Kidney (tissue), 14 donors: ENCODE data around the gene ERRFI1. TPM values are rescaled to one million over a fixed set of nuclear protein-coding genes. Genes with fewer than 3 reads are reported as not detected.

Experiments used
- DNase-seq, 5 donors: peaks; one replicate each; pipeline ENCODE4 v3.0.0-alpha.2; 2013 to 2020
- FAIRE-seq: peaks from 2 replicates; lab custom pipeline; 2012; peaks lifted over from hg19 to GRCh38; lab: Jason Lieb, UNC
- H3K27ac ChIP-seq, 2 donors: one replicate each; pipeline ENCODE4 v1.7.0; 2013; ENCODE audit warnings: low read depth in 2 of 2, low read length in 2 of 2, inconsistent platforms in 1 of 2
- H3K27me3 ChIP-seq: one replicate; pipeline ENCODE4 v1.7.1; 2013; ENCODE audit warnings: low read length, inconsistent platforms; ENCODE audit not compliant: control insufficient read depth, insufficient read depth
- H3K36me3 ChIP-seq, 3 donors: one replicate each; pipeline versions ENCODE4 v1.7.0 to v1.7.1; 2013; ENCODE audit warnings: low read length in 3 of 3, control low read depth in 1 of 3, inconsistent platforms in 1 of 3; ENCODE audit not compliant: insufficient read depth in 3 of 3, control insufficient read depth in 2 of 3
- H3K4me1 ChIP-seq, 3 donors: one replicate each; pipeline versions ENCODE4 v1.7.0 to v1.7.1; 2013; ENCODE audit warnings: low read length in 3 of 3, inconsistent platforms in 1 of 3, low read depth in 1 of 3; ENCODE audit not compliant: control insufficient read depth in 2 of 3, insufficient read depth in 2 of 3
- H3K4me3 ChIP-seq, 3 donors: one replicate each; pipeline versions ENCODE4 v1.7.0 to v1.8.1; 2013; ENCODE audit warnings: low read length in 3 of 3, control low read depth in 1 of 3, inconsistent platforms in 1 of 3
- H3K9ac ChIP-seq, 3 donors: one replicate each; pipeline versions ENCODE4 v1.7.0 to v1.7.1; 2013; ENCODE audit warnings: low read length in 3 of 3, control low read depth in 1 of 3, inconsistent platforms in 1 of 3
- H3K9me3 ChIP-seq, 3 donors: one replicate each; pipeline versions ENCODE4 v1.7.0 to v1.7.1; 2013; ENCODE audit warnings: low read length in 3 of 3, control low read depth in 1 of 3, inconsistent platforms in 1 of 3; ENCODE audit not compliant: control insufficient read depth in 2 of 3, insufficient read depth in 1 of 3
- CTCF ChIP-seq: IDR thresholded peaks from 3 replicates; pipeline ENCODE4 v1.5.1; 2012; ENCODE audit warnings: mild to moderate bottlenecking, moderate library complexity, borderline replicate concordance; ENCODE audit not compliant: insufficient read depth; ENCODE audit errors: extremely low read depth
- intact Hi-C: fragments of 100-400 bp; cut with DNase I; formaldehyde crosslinking; loops from one replicate; pipeline ENCODE4 v1.11.1; 2022
- polyA plus RNA-seq: library from polyadenylated mRNA; stranded (reverse); fragments of 350-450 nt; fragmentation: Illumina TruSeq; extraction: RNeasy Lipid Tissue Mini Kit (QIAGEN cat#74804); gene quantifications from one replicate; pipeline ENCODE4 v1.2.3, GENCODE V29; 2014; ENCODE audit warnings: low read depth, low replicate concordance; ENCODE audit not compliant: insufficient read depth
- total RNA-seq: library from RNA; stranded (reverse); fragmentation: NEBNext Ultra II Directional; extraction: Animal tissue kit (Norgen Biotek cat#: 25700); gene quantifications from one replicate; pipeline ENCODE4 v1.2.1, GENCODE V29; 2021
- donor health status: control.
- donor health status: control.
- donor health status: control.
- donor health status: control.
- donor health status: control.
- donor health status: DM: yes; HTN: yes; CAD: no.
- donor health status: Normal renal cell carcinoma (clear cell type).

The ERRFI1 gene
- total and polyA plus RNA-seq, 2 donors from 2014 or later = 25.0 to 71.3 TPM

GRCh38 chr1:7962636-7963377 is 63.3 kb downstream of the ERRFI1 start:
- H3K4me1 ChIP-seq = peaks cover 0 to 3% (median 2%) of the 10 kb centered on the region in 3 donors
- H3K9ac ChIP-seq = peak overlapping the region in 2 of 3 donors; percentile 63 to 78
- peak overlapping the region in 2 of 3 donors; percentile 97 to 98 for H3K4me3 ChIP-seq
- no peaks in the 10 kb centered on the region for H3K9me3 ChIP-seq
- intact Hi-C loops = no loop called here
- DNase-seq (peak in 1 of 5 donors; percentile 17), FAIRE-seq (no peak)
- no peak overlapping the region for H3K27ac ChIP-seq
- no peaks in the 10 kb centered on the region for H3K27me3 ChIP-seq
- TF ChIP-seq CTCF = no peak
- peaks cover 2 to 42% (median 10%) of the 10 kb centered on the region in 3 donors for H3K36me3 ChIP-seq

GRCh38 chr1:7962014-7962335 is 64.1 kb downstream of the ERRFI1 start:
- peaks cover 0 to 2% (median under 1%) of the 10 kb centered on the region in 3 donors for H3K4me1 ChIP-seq
- DNase-seq (no peak), FAIRE-seq (no peak)
- H3K36me3 ChIP-seq = peaks cover 2 to 34% (median 10%) of the 10 kb centered on the region in 3 donors
- intact Hi-C loops = no loop called here
- peak overlapping the region; percentile 92 to 98 (median 97) for H3K4me3 ChIP-seq
- no peaks in the 10 kb centered on the region for H3K9me3 ChIP-seq
- no peaks in the 10 kb centered on the region for H3K27me3 ChIP-seq
- no peak for TF ChIP-seq CTCF
- peak overlapping the region; percentile 55 to 89 (median 78) for H3K9ac ChIP-seq
- peak overlapping the region; percentile 95 to 96 for H3K27ac ChIP-seq

Other genes with a start within 250 kb of the ERRFI1 start
- gene PER3, start 242.0 kb downstream of the ERRFI1 start, total RNA-seq = 23.8 TPM
- 5.1 TPM for gene PER3, start 242.0 kb downstream of the ERRFI1 start, polyA plus RNA-seq
- gene UTS2, start 173.2 kb downstream of the ERRFI1 start, total RNA-seq = 0.72 TPM
- not detected for gene UTS2, start 173.2 kb downstream of the ERRFI1 start, polyA plus RNA-seq
- gene TNFRSF9, start 85.5 kb downstream of the ERRFI1 start, total RNA-seq = 0.54 TPM
- gene TNFRSF9, start 85.5 kb downstream of the ERRFI1 start, polyA plus RNA-seq = not detected
- 239 TPM for gene PARK7, start 64.6 kb downstream of the ERRFI1 start, total RNA-seq
- gene PARK7, start 64.6 kb downstream of the ERRFI1 start, polyA plus RNA-seq = 481 TPM